Sigmoid colon (tissue), 7 donors: Measurements from ENCODE around the gene INTS15. TPM values are rescaled to one million over a fixed set of nuclear protein-coding genes. Genes with fewer than 3 reads are reported as not detected.
"Not testable (repeated sequence)": the region's sequence is repeated elsewhere in the genome, so short reads cannot be mapped to it uniquely, and the experiment has no call there.

Experiments used
- DNase-seq: peaks from one replicate; pipeline ENCODE4 v3.0.0-alpha.2; 2019
- H3K27ac ChIP-seq, 4 donors: fragments of 200-600 bp; sonication (generic); one replicate each; pipeline ENCODE4 v1.5.1; 2016 to 2019; ENCODE audit warnings: mild to moderate bottlenecking in 1 of 4
- H3K27me3 ChIP-seq, 3 donors: fragments of 200-600 bp; sonication (generic); one replicate each; pipeline ENCODE4 v1.5.1; 2019; ENCODE audit warnings: mild to moderate bottlenecking in 1 of 3
- H3K36me3 ChIP-seq, 4 donors: fragments of 200-600 bp; sonication (generic); one replicate each; pipeline ENCODE4 v1.5.1; 2016 to 2019
- H3K4me1 ChIP-seq, 4 donors: fragments of 200-600 bp; sonication (generic); one replicate each; pipeline ENCODE4 v1.5.1; 2017 to 2019
- H3K4me3 ChIP-seq, 4 donors: fragments of 200-600 bp; sonication (generic); one replicate each; pipeline ENCODE4 v1.5.1; 2017 to 2019; ENCODE audit warnings: mild to moderate bottlenecking in 2 of 4, moderate library complexity in 1 of 4
- H3K9me3 ChIP-seq, 4 donors: fragments of 200-600 bp in 3 of 4; sonication (generic) in 3 of 4; one replicate each; pipeline versions ENCODE4 v1.5.1 to v1.6.1; 2013 to 2019
- CTCF ChIP-seq, 4 experiments: fragments of 450-650 bp in 3 of 4; fragments of 200-600 bp in 1 of 4; IDR thresholded peaks; one replicate each; pipeline ENCODE4 v1.5.1; 2016 to 2019; ENCODE audit warnings: antibody characterized with exemption in 4 of 4, mild to moderate bottlenecking in 3 of 4, moderate library complexity in 2 of 4
- EP300 ChIP-seq, 4 donors: sonication (generic); formaldehyde crosslinking; IDR thresholded peaks; one replicate each; pipeline ENCODE4 v1.6.1; 2017; ENCODE audit warnings: antibody characterized with exemption in 4 of 4
- POLR2A ChIP-seq, 2 donors: fragments of 450-650 bp; IDR thresholded peaks; one replicate each; pipeline ENCODE4 v1.6.1; 2016; ENCODE audit warnings: antibody characterized with exemption in 2 of 2, mild to moderate bottlenecking in 2 of 2, moderate library complexity in 2 of 2
- POLR2AphosphoS5 ChIP-seq, 4 donors: sonication (generic); formaldehyde crosslinking; IDR thresholded peaks; one replicate each; pipeline ENCODE4 v1.6.1; 2017; ENCODE audit warnings: antibody characterized with exemption in 4 of 4
- WGBS, 2 donors: extraction: QIAGEN DNeasy Blood & Tissue Kit; methylation state at CpG; one replicate each; pipeline ENCODE4 v1.1.7; 2013; 5-methylcytosine and 5-hydroxymethylcytosine counted together
- intact Hi-C: fragments of 100-400 bp; cut with DNase I; formaldehyde crosslinking; loops from one replicate; pipeline ENCODE4 v1.15.1; 2023
- polyA plus RNA-seq, 3 donors: library from polyadenylated mRNA; stranded (reverse); fragments of 200-250 nt; gene quantifications; one replicate each; pipeline ENCODE4 v1.2.3, GENCODE V29; 2013
- total RNA-seq, 4 donors: library from RNA; depleted of rRNA; stranded (reverse); fragments of >200 nt; gene quantifications; one replicate each; pipeline ENCODE4 v1.1.0, GENCODE V29; 2016
- donor health status: healthy with polysubstance abuse.
- donor health status: Bipolar disorder and iron deficiency.
- donor health status: healthy.

Gene INTS15
- total and polyA plus RNA-seq, 7 donors = 10.4 to 30.2 (median 18.1) TPM

GRCh38 chr7:6576024-6576866 lies 13.6 kb upstream of the INTS15 start:
- intact Hi-C loops = loop anchor here (2.0 kb wide), 1 partner anchor 59 kb away; no protein-coding TSS in a partner anchor
- H3K27ac ChIP-seq = peak overlapping the region; percentile 93 to 97 (median 95)

GRCh38 chr7:6576867-6577368 lies 12.9 kb upstream of the INTS15 start:
- not testable (repeated sequence) for DNase-seq, H3K9me3 ChIP-seq, H3K27me3 ChIP-seq
- Histone ChIP-seq H3K27ac (peak overlapping the region; percentile 93 to 97 (median 95)), H3K4me3 (peak overlapping the region; percentile 67 to 77 (median 72)), H3K4me1 (peaks cover 0 to 11% (median 6%) of the 10 kb centered on the region in 4 donors), H3K36me3 (peaks cover under 1 to 34% (median 17%) of the 10 kb centered on the region in 4 donors)
- WGBS, 2 donors = 2 to 8% methylated on average over 14 of the region's 14 CpGs
- intact Hi-C loops = loop anchor here (1.0 to 2.0 kb wide), 2 partner anchors 13 to 60 kb away; partner anchors contain the start of gene INTS15

More at GRCh38 chr7:6576024-6576866, 13.6 kb upstream of the INTS15 start:
- Histone ChIP-seq H3K36me3 (peaks cover 0 to 27% (median 10%) of the 10 kb centered on the region in 4 donors), H3K9me3 (no peaks in the 10 kb centered on the region), H3K4me3 (peak overlapping the region; percentile 67 to 77 (median 72)), H3K27me3 (no peaks in the 10 kb centered on the region), H3K4me1 (peaks cover 0 to 11% (median 6%) of the 10 kb centered on the region in 4 donors)
- 50 to 77% methylated on average over 14 of the region's 14 CpGs for WGBS, 2 donors
- no peak for DNase-seq
- TF ChIP-seq POLR2AphosphoS5 (IDR thresholded peaks at IDR 0.05) (no peak), CTCF (IDR thresholded peaks at IDR 0.05) (no peak), EP300 (IDR thresholded peaks at IDR 0.05) (no peak), POLR2A (IDR thresholded peaks at IDR 0.05) (no peak)

- Histone ChIP-seq H3K9me3 (no peaks in the 10 kb centered on the region), H3K4me1 (peaks cover 0 to 11% (median 6%) of the 10 kb centered on the region in 4 donors), H3K36me3 (peaks cover 7 to 40% (median 23%) of the 10 kb centered on the region in 4 donors), H3K4me3 (peak within 1 kb of the TSS; percentile 67 to 77 (median 72)), H3K27me3 (no peaks in the 10 kb centered on the region), H3K27ac (peak within 1 kb of the TSS; percentile 93 to 97 (median 95))
- intact Hi-C loops = loop anchor here (1.0 to 2.0 kb wide), 2 partner anchors 13 to 61 kb away; partner anchors contain the start of gene INTS15
- WGBS, 2 donors = 5 to 15% methylated on average over 51 of the region's 51 CpGs
- TF ChIP-seq CTCF (IDR thresholded peaks at IDR 0.05) (no peak), POLR2AphosphoS5 (IDR thresholded peaks at IDR 0.05) (peak; percentile 95 to 98 (median 96)), EP300 (IDR thresholded peaks at IDR 0.05) (peak in 1 of 4 donors; percentile 6), POLR2A (IDR thresholded peaks at IDR 0.05) (peak; percentile 93 to 94)
- DNase-seq = peak; percentile 93
Measured at GRCh38 chr7:6577369-6578113, 12.3 kb upstream of the INTS15 start, which contains the start of gene ZDHHC4. TSS of gene ZDHHC4 (plus strand) at chr7:6577454. CDS start at chr7:6580562, 3,108 bp downstream.

GRCh38 chr7:6578114-6579084 lies 11.4 kb upstream of the INTS15 start:
- H3K27ac ChIP-seq = peak overlapping the region; percentile 93 to 97 (median 95)
- no peak for TF ChIP-seq POLR2AphosphoS5 (IDR thresholded peaks at IDR 0.05)
- no peak for TF ChIP-seq CTCF (IDR thresholded peaks at IDR 0.05)
- no peak for TF ChIP-seq EP300 (IDR thresholded peaks at IDR 0.05)
- TF ChIP-seq POLR2A (IDR thresholded peaks at IDR 0.05) = no peak
- no peak for DNase-seq
- peaks cover 0 to 11% (median 6%) of the 10 kb centered on the region in 4 donors for H3K4me1 ChIP-seq
- H3K9me3 ChIP-seq = no peaks in the 10 kb centered on the region
- H3K27me3 ChIP-seq = no peaks in the 10 kb centered on the region
- H3K4me3 ChIP-seq = peak overlapping the region; percentile 67 to 77 (median 72)
- H3K36me3 ChIP-seq = peaks cover 9 to 48% (median 25%) of the 10 kb centered on the region in 4 donors
- intact Hi-C loops = no loop called here
- WGBS, 2 donors = 74 to 91% methylated on average over 18 of the region's 18 CpGs
